Measurements from ENCODE around the gene ZNHIT1.
"Not testable (repeated sequence)": the region's sequence is repeated elsewhere in the genome, so short reads cannot be mapped to it uniquely, and the experiment has no call there.

The ZNHIT1 gene

GRCh38 chr7:101203740-101204738, 13.9 kb upstream of the ZNHIT1 start:
- H3K9me3 ChIP-seq (ENCODE audit: insufficient read depth, low read length); H3K27me3 ChIP-seq (ENCODE audit: low read depth, low read length); H2AFZ ChIP-seq (ENCODE audit: low read depth, low read length); H3K4me3 ChIP-seq (ENCODE audit: low read length); H3K9ac ChIP-seq (ENCODE audit: low read length); H3K79me2 ChIP-seq (ENCODE audit: low read length); H3K36me3 ChIP-seq (replicated peaks; ENCODE audit: low read depth, low read length); H3K4me1 ChIP-seq (ENCODE audit: low read length); H4K20me1 ChIP-seq (ENCODE audit: insufficient read depth, low read length); H3K27ac ChIP-seq (ENCODE audit: low read length); H3K4me2 ChIP-seq (ENCODE audit: low read length): not testable (repeated sequence)

GRCh38 chr7:101205901-101206664, 11.9 kb upstream of the ZNHIT1 start:
- Histone ChIP-seq H2AFZ (ENCODE audit: low read depth, low read length) (no peak overlapping the region), H3K27me3 (ENCODE audit: low read depth, low read length) (no peaks in the 10 kb centered on the region), H3K79me2 (ENCODE audit: low read length) (no peaks in the 10 kb centered on the region), H3K4me3 (ENCODE audit: low read length) (no peak overlapping the region), H4K20me1 (ENCODE audit: insufficient read depth, low read length) (no peaks in the 10 kb centered on the region), H3K4me2 (ENCODE audit: low read length) (no peak overlapping the region), H3K36me3 (replicated peaks; ENCODE audit: low read depth, low read length) (no peaks in the 10 kb centered on the region), H3K9me3 (ENCODE audit: insufficient read depth, low read length) (no peaks in the 10 kb centered on the region), H3K4me1 (ENCODE audit: low read length) (no peaks in the 10 kb centered on the region), H3K27ac (ENCODE audit: low read length) (no peak overlapping the region), H3K9ac (ENCODE audit: low read length) (no peak overlapping the region)
- TF ChIP-seq EZH2phosphoT487 (IDR thresholded peaks at IDR 0.05; ENCODE audit: low read depth) (no peak), CTCF (IDR thresholded peaks at IDR 0.05; ENCODE audit: low read depth, low read length) (no peak)

GRCh38 chr7:101206665-101207042, 11.3 kb upstream of the ZNHIT1 start:
- no peaks in the 10 kb centered on the region for H3K36me3 ChIP-seq (replicated peaks; ENCODE audit: low read depth, low read length)
- no peak overlapping the region for H3K27ac ChIP-seq (ENCODE audit: low read length)
- no peaks in the 10 kb centered on the region for H3K4me1 ChIP-seq (ENCODE audit: low read length)

GRCh38 chr7:101207459-101207858, 10.5 kb upstream of the ZNHIT1 start:
- Histone ChIP-seq H2AFZ (ENCODE audit: low read depth, low read length) (no peak overlapping the region), H3K27ac (ENCODE audit: low read length) (no peak overlapping the region), H3K27me3 (ENCODE audit: low read depth, low read length) (no peaks in the 10 kb centered on the region), H4K20me1 (ENCODE audit: insufficient read depth, low read length) (no peaks in the 10 kb centered on the region), H3K36me3 (replicated peaks; ENCODE audit: low read depth, low read length) (peaks cover 3% of the 10 kb centered on the region), H3K4me1 (ENCODE audit: low read length) (no peaks in the 10 kb centered on the region), H3K9ac (ENCODE audit: low read length) (no peak overlapping the region), H3K9me3 (ENCODE audit: insufficient read depth, low read length) (no peaks in the 10 kb centered on the region), H3K4me2 (ENCODE audit: low read length) (no peak overlapping the region), H3K79me2 (ENCODE audit: low read length) (no peaks in the 10 kb centered on the region), H3K4me3 (ENCODE audit: low read length) (no peak overlapping the region)
- no peak for TF ChIP-seq EZH2phosphoT487 (IDR thresholded peaks at IDR 0.05; ENCODE audit: low read depth)
- TF ChIP-seq CTCF (IDR thresholded peaks at IDR 0.05; ENCODE audit: low read depth, low read length), result no peak

More at GRCh38 chr7:101206665-101207042, 11.3 kb upstream of the ZNHIT1 start:
- H3K9me3 ChIP-seq (ENCODE audit: insufficient read depth, low read length), result no peaks in the 10 kb centered on the region
- H2AFZ ChIP-seq (ENCODE audit: low read depth, low read length), result no peak overlapping the region
- H3K4me3 ChIP-seq (ENCODE audit: low read length), result no peak overlapping the region
- no peak overlapping the region for H3K9ac ChIP-seq (ENCODE audit: low read length)
- no peaks in the 10 kb centered on the region for H3K79me2 ChIP-seq (ENCODE audit: low read length)
- no peaks in the 10 kb centered on the region for H4K20me1 ChIP-seq (ENCODE audit: insufficient read depth, low read length)
- H3K27me3 ChIP-seq (ENCODE audit: low read depth, low read length), result no peaks in the 10 kb centered on the region
- no peak for TF ChIP-seq CTCF (IDR thresholded peaks at IDR 0.05; ENCODE audit: low read depth, low read length)
- no peak for TF ChIP-seq EZH2phosphoT487 (IDR thresholded peaks at IDR 0.05; ENCODE audit: low read depth)
- H3K4me2 ChIP-seq (ENCODE audit: low read length), result no peak overlapping the region

All from OCI-LY3 (cell line).